Breast epithelium (tissue), 4 donors: ENCODE measurements around the gene HYAL3. TPM values are rescaled to one million over a fixed set of nuclear protein-coding genes. Genes with fewer than 3 reads are reported as not detected.
"Not testable (repeated sequence)": the region's sequence is repeated elsewhere in the genome, so short reads cannot be mapped to it uniquely, and the experiment has no call there.

Experiments
- DNase-seq, 2 donors: peaks; one replicate each; pipeline ENCODE4 v3.0.0-alpha.2; 2019; ENCODE audit warnings: low spot score in 2 of 2
- H3K27ac ChIP-seq, 2 donors: fragments of 200-600 bp; sonication (generic) in 1 of 2; one replicate each; pipeline ENCODE4 v1.5.1; 2016 to 2019; ENCODE audit warnings: mild to moderate bottlenecking in 1 of 2
- H3K27me3 ChIP-seq, 2 donors: fragments of 200-600 bp; sonication (generic) in 1 of 2; one replicate each; pipeline versions ENCODE4 v1.5.1 to v1.6.0; 2017 to 2019; ENCODE audit warnings: control low read depth in 1 of 2, mild to moderate bottlenecking in 1 of 2
- H3K36me3 ChIP-seq: fragments of 200-600 bp; one replicate; pipeline ENCODE4 v1.5.1; 2019
- H3K4me1 ChIP-seq, 2 donors: fragments of 200-600 bp; sonication (generic); one replicate each; pipeline ENCODE4 v1.5.1; 2016 to 2019; ENCODE audit warnings: control low read depth in 1 of 2
- H3K4me3 ChIP-seq, 3 donors: fragments of 200-600 bp; sonication (generic); 1 replicate in 2 of 3; 2 replicates in 1 of 3; pipeline ENCODE4 v1.5.1; 2016 to 2019; ENCODE audit warnings: mild to moderate bottlenecking in 3 of 3, moderate library complexity in 2 of 3
- H3K9me3 ChIP-seq, 2 donors: fragments of 200-600 bp; sonication (generic) in 1 of 2; one replicate each; pipeline ENCODE4 v1.5.1; 2016 to 2019; ENCODE audit warnings: control low read depth in 1 of 2
- POLR2A ChIP-seq: fragments of 450-650 bp; IDR thresholded peaks from one replicate; pipeline ENCODE4 v1.6.1; 2016; ENCODE audit warnings: antibody characterized with exemption, mild to moderate bottlenecking, moderate library complexity
- POLR2AphosphoS5 ChIP-seq, 3 donors: sonication (generic); formaldehyde crosslinking; IDR thresholded peaks; one replicate each; pipeline ENCODE4 v1.6.1; 2017; ENCODE audit warnings: antibody characterized with exemption in 3 of 3
- intact Hi-C: fragments of 100-400 bp; cut with DNase I; formaldehyde crosslinking; loops from one replicate; pipeline ENCODE4 v1.15.1; 2023; ENCODE audit warnings: low total_unique reads
- total RNA-seq, 3 donors: library from RNA; depleted of rRNA; stranded (reverse); fragments of >200 nt; gene quantifications; one replicate each; pipeline ENCODE4 v1.1.0, GENCODE V29; 2016
- TF ChIP-seq, protein P1 (sequence below), 3 donors: fragments of 450-650 bp; IDR thresholded peaks; one replicate each; pipeline ENCODE4 v1.5.1; 2016 to 2017; ENCODE audit warnings: antibody characterized with exemption in 3 of 3, mild to moderate bottlenecking in 3 of 3, moderate library complexity in 3 of 3

The HYAL3 gene
- total RNA-seq, 3 donors from 2014 or later = 2.3 to 6.4 (median 2.7) TPM

DNA sequence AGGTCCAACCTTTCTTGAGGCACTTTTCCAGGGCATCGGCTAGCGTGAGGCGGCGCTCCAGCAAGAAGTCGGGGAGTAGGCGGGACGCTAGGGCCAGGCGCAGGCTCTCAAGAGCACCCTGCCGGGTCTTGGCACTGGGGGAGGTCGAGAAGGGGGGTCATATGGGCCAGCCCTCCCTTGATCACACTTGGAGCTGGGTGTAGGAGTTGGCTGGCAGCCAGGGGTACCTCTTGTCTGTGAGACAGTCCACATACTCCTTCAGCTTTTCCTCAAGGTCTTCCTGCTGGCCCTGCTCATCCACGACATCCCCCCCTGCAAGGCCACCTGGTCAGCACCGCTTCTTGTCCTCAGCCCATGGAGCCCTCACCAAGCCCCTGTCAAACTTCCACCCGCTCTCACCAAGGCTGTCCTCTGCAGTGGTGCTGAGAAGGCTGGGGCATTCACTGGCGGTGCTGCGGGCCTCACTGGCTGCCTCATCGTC is 9.0 kb downstream of the HYAL3 start:
- Histone ChIP-seq H3K4me3 (no peak overlapping the region), H3K36me3 (no peaks in the 10 kb centered on the region), H3K27me3 (no peaks in the 10 kb centered on the region), H3K4me1 (peaks cover 5% of the 10 kb centered on the region in 2 donors), H3K9me3 (no peaks in the 10 kb centered on the region), H3K27ac (peak overlapping the region in 1 of 2 donors; percentile 12)
- intact Hi-C loops = no loop called here
- TF ChIP-seq POLR2A = no peak
- TF ChIP-seq POLR2AphosphoS5 (IDR thresholded peaks at IDR 0.05) = no peak
- TF ChIP-seq, protein P1, sequence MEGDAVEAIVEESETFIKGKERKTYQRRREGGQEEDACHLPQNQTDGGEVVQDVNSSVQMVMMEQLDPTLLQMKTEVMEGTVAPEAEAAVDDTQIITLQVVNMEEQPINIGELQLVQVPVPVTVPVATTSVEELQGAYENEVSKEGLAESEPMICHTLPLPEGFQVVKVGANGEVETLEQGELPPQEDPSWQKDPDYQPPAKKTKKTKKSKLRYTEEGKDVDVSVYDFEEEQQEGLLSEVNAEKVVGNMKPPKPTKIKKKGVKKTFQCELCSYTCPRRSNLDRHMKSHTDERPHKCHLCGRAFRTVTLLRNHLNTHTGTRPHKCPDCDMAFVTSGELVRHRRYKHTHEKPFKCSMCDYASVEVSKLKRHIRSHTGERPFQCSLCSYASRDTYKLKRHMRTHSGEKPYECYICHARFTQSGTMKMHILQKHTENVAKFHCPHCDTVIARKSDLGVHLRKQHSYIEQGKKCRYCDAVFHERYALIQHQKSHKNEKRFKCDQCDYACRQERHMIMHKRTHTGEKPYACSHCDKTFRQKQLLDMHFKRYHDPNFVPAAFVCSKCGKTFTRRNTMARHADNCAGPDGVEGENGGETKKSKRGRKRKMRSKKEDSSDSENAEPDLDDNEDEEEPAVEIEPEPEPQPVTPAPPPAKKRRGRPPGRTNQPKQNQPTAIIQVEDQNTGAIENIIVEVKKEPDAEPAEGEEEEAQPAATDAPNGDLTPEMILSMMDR (IDR thresholded peaks at IDR 0.05) = no peak
- DNase-seq = no peak

DNA sequence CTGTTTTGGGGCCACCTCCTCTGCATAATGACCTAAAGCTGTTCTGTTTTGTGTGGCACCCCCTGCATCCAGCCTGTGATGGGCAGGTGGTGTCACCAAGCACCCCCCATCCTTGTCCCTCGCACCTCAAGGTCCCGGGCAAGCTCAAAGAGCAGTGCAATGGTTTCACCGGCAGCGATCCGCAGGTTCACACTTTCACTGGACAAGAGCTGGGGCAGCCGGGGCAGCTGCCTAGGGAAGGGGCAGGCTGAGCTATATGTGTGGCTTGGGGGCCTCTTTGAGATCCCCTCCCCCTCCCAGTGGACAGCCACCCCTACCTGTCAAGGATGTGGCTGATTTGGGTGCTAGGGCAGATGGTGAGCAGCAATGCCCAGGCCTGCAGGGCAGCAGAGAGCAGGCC is 10.1 kb downstream of the HYAL3 start:
- no peak for DNase-seq
- no peaks in the 10 kb centered on the region for H3K36me3 ChIP-seq
- H3K4me3 ChIP-seq = no peak overlapping the region
- H3K27ac ChIP-seq = no peak overlapping the region
- H3K4me1 ChIP-seq = peaks cover 5% of the 10 kb centered on the region in 2 donors
- no peaks in the 10 kb centered on the region for H3K9me3 ChIP-seq
- H3K27me3 ChIP-seq = no peaks in the 10 kb centered on the region
- intact Hi-C loops = no loop called here
- TF ChIP-seq POLR2A (no peak), POLR2AphosphoS5 (IDR thresholded peaks at IDR 0.05) (no peak)
- TF ChIP-seq, protein P1 (IDR thresholded peaks at IDR 0.05) = no peak

DNA sequence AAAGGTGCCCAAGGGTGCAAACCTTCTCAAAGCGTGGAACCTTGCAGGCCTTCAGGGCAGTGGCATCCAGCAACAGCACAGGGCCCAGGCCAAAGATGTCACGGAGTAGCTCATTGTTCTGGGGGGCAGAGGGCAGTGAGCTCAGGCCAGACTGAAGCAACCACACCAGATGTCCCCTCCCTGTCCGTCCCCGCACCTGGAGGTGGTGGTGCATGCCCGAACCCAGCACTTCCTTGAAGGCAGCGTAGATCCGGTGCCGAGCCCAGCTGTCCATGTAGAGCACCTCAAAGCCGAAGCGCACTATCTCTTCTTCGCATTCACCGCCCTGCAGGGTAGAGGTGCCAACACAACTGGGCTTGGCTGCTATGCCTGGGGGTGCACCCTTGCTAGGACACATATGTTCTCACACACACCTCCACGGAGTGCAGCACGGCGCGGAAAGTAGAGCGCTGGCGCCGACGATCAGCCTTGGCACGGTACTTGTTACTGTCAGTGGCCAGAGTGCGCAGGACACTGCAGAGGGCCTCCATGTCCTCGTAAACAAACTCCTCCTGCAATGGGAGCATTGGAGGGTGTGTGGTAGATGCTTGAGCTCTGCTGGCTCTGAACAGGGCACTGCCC is 10.7 kb downstream of the HYAL3 start:
- H3K36me3 ChIP-seq = no peaks in the 10 kb centered on the region
- H3K27ac ChIP-seq = no peak overlapping the region
- H3K27me3 ChIP-seq = no peaks in the 10 kb centered on the region
- no peak for TF ChIP-seq POLR2A
- TF ChIP-seq, protein P1 (IDR thresholded peaks at IDR 0.05) = no peak
- TF ChIP-seq POLR2AphosphoS5 (IDR thresholded peaks at IDR 0.05) = no peak
- no peak for DNase-seq
- peaks cover 5% of the 10 kb centered on the region in 2 donors for H3K4me1 ChIP-seq
- H3K4me3 ChIP-seq = no peak overlapping the region
- no peaks in the 10 kb centered on the region for H3K9me3 ChIP-seq
- intact Hi-C loops = no loop called here

DNA sequence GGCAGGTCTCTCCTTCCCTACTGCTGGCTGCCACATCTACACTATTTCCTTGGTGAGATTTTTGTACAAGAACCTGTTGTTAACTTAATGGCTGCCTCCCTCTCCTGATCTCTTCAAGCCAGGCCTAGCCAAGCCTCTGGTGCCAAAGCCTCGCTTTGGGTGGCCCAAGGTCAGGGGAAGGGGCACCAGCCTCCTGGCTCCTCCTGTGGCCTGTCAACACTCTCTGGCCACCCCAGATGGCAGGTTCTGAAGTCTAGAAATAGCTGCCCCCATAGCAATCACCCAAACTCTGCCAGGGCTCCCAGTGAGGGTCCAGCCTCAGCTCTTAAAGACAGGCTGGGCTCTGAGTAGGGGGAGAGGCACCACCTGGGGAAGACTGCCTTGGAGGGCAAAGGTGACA is 11.9 kb downstream of the HYAL3 start:
- intact Hi-C loops = no loop called here
- Histone ChIP-seq H3K4me3 (no peak overlapping the region), H3K4me1 (peaks cover 0 to 5% of the 10 kb centered on the region in 2 donors), H3K27ac (no peak overlapping the region), H3K27me3 (no peaks in the 10 kb centered on the region), H3K9me3 (no peaks in the 10 kb centered on the region), H3K36me3 (no peaks in the 10 kb centered on the region)
- TF ChIP-seq, protein P1 (IDR thresholded peaks at IDR 0.05) = no peak
- no peak for DNase-seq

DNA sequence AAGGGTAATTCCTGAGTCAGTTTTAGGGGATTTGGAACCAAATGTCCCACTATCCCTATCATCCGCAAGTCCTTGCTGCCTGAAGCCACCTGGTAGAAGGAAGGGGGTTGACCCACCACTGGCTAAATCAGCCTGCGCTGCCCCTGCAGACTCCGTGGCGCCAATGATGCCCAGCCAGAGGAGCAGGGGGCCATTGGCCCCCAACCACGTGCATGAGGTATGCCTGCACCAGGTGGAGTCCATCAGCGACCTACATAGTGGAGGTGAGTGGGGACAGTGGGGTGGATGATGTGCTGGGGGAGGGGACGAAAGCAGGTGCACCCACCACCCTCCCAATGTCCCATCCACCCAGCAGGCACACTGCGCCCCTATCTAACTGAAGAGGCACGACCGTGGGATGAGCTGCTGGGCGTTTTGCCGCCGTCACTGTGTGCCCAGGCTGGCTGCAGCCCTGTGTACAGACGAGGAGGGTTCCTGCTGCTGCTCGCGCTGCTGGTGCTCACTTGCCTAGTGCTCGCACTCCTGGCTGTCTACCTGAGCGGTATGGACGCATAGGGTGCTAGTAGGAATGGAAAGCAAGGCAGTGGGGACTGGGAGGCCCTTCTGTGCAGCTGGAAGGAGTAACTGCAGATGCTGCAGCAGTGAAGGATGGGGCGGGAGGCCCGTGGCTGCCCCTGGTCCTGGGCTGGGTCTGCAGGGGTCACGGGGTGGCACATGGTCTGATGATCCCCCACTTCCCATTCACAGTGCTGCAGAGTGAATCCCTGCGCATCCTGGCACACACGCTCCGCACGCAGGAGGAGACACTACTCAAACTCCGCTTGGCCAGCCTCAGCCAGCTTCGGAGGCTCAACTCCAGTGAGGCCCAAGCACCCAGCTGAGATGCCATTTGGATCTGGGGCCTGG is 12.6 kb downstream of the HYAL3 start:
- TF ChIP-seq, protein P1 (IDR thresholded peaks at IDR 0.05) = no peak
- no peak for TF ChIP-seq POLR2AphosphoS5 (IDR thresholded peaks at IDR 0.05)
- no peak for TF ChIP-seq POLR2A
- Histone ChIP-seq H3K27ac (no peak overlapping the region), H3K4me3 (no peak overlapping the region), H3K9me3 (no peaks in the 10 kb centered on the region), H3K27me3 (no peaks in the 10 kb centered on the region), H3K36me3 (no peaks in the 10 kb centered on the region), H3K4me1 (peaks cover 0 to 5% of the 10 kb centered on the region in 2 donors)
- no peak for DNase-seq
- intact Hi-C loops = no loop called here

DNA sequence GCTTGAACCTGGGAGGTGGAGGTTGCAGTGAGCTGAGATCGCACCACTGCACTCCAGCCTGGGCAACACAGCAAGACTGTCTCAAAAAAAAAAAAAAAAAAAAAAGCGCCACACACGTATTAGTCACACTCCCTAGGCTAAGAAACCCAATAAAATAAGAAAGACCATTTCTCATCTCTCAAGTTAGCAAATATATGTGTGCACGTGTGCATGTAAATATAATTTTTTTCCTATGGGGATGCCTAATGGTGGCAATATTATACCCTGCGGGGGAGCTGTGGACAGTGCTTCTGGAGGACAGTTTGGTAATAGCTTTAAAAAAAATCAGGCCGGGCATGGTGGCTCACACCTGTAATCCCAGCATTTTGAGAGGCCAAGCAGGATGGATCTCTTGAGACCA is 15.1 kb downstream of the HYAL3 start:
- DNase-seq, H3K4me3 ChIP-seq, intact Hi-C loops, H3K4me1 ChIP-seq, H3K9me3 ChIP-seq, H3K36me3 ChIP-seq, H3K27ac ChIP-seq, H3K27me3 ChIP-seq: not testable (repeated sequence)
